Glomerular visceral epithelial cell (primary cell): Measurements from ENCODE around the gene GLUD2.
"Not testable (repeated sequence)": the region's sequence is repeated elsewhere in the genome, so short reads cannot be mapped to it uniquely, and the experiment has no call there.

Experiments used
- DNase-seq: peaks from one replicate; pipeline ENCODE4 v3.0.0-alpha.2; 2016; ENCODE audit errors: extremely low spot score

Gene GLUD2

DNA sequence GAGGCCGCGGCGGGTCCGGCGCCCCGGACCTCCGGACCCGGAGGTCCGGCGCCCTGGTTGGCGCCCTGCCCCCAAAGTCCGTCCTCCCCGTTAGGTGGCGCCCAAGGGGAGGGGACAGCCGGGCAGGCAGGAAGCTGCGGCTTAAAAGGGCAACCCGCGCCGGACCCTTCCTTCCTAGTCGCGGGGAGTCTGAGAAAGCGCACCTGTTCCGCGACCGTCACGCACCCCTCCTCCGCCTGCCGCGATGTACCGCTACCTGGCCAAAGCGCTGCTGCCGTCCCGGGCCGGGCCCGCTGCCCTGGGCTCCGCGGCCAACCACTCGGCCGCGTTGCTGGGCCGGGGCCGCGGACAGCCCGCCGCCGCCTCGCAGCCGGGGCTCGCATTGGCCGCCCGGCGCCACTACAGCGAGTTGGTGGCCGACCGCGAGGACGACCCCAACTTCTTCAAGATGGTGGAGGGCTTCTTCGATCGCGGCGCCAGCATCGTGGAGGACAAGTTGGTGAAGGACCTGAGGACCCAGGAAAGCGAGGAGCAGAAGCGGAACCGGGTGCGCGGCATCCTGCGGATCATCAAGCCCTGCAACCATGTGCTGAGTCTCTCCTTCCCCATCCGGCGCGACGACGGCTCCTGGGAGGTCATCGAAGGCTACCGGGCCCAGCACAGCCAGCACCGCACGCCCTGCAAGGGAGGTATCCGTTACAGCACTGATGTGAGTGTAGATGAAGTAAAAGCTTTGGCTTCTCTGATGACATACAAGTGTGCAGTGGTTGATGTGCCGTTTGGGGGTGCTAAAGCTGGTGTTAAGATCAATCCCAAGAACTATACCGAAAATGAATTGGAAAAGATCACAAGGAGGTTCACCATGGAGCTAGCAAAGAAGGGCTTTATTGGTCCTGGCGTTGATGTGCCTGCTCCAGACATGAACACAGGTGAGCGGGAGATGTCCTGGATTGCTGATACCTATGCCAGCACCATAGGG, at the start of gene GLUD2:
GLUD2 (plus strand) TSS at position 170 of the 979 bp plus-strand sequence; CDS start at position 245, 75 bp downstream.
- not testable (repeated sequence) for DNase-seq

DNA sequence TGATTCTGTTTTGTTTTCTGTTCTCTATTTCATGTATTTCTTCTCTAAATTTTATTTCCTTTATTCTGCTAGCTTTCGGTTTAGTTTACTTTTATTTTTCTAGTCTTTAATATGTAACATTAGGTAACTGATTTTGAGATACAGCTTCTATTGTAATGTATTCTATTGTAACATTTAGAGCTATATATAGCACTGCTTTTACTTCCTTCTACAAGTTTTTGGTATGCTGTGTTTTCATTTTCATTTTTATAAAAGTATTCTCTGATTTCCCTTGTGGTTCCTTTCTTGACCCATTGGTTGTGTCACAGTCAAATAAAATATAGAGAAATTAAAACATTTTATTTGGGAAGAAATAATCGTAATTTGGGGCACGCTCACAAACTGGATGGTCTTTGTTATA, 48.0 kb upstream of the GLUD2 start:
- DNase-seq = no peak

DNA sequence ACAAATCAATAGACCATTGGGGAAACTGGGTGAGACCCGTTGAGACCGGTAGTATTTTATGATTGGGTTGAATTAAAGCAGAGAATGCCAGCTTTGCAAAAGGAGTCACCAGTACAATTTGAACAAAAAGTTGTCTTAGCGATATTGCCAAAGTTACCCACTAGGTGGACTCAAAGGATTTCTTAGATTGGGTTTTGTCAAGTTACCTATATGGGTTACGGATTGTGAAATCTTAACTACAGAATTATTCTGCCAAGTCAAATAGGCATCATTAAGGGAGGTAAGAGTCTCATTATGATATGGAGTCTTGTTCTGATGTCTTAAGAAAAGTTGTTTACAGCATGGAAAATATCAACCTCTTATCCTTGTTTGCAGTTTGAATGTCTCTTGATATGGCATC, 46.8 kb upstream of the GLUD2 start:
- peak; percentile 0 for DNase-seq

DNA sequence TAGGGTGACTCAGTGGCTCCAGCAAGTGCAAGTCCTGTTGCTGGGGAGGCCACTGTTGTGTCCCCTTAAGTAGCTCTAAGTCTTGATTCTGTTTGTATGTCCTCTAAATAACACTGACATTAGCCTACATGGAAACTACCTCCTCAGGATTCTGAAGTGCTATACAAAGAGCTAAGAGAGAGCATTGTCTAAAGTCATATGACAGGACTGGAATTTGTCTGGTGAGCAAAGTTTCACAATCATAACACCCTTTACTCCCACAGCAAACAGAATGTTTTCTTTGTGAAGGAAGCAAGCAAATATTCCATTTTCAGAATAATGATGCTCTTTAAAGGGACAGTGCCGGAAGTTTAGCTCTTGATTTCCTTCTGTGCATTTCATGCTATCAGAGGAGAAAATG, 38.5 kb upstream of the GLUD2 start:
- no peak for DNase-seq

DNA sequence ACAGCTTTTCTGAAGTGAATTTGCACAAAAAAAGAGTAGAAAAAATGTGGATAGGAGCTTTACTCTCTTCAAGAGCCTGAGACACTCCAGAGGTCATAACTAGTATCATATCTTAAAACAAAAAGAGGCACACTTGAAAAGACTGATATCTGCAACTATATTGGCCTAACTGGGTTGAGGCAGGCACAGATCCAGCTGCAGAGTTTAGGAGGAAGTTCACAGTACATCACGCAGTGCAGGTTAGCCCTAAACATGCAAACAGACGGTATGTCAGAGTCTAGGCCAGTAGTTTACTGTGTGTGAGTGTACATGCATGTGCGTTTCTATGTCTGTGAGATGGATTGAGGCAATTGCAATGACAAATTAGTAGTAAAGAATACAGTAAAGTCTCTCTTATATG, 37.6 kb upstream of the GLUD2 start:
- DNase-seq = no peak

DNA sequence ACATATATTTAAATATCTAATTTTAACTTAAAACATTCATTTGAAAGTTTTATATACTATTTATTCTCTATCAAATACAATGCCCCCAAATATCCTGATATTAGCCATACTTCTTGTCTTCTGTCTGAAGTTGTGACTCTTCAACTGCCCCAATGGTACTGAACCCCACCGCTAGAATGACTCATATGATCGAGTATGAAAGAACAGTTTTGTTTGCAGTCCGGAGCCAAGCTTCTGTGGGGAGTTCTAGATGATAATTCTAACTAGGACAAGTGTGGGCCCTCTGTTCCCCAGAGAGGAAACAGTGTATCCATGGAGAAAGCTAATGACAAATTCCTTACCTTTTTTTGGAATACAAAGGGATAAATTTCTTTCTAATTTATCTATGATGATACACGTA, 37.2 kb upstream of the GLUD2 start:
- no peak for DNase-seq

DNA sequence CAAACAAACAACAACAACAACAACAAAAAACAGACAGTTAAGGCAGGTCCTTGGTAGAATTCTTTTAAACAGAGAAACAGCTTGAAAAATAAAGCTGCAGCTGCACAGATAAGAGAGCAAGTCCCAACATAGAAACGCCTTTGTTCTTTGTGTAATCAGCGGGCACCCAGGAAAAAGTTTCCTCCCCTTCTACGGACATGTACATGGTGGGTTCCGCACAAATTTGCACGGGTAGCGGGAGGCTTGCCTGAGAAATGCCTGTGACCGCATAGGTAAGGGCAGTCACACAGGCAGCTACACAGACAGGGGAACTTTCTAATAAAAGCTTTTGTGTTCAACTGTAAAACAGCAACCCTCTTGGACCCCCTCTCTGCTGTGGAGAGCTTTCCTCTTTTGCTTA, 36.2 kb upstream of the GLUD2 start:
- no peak for DNase-seq

DNA sequence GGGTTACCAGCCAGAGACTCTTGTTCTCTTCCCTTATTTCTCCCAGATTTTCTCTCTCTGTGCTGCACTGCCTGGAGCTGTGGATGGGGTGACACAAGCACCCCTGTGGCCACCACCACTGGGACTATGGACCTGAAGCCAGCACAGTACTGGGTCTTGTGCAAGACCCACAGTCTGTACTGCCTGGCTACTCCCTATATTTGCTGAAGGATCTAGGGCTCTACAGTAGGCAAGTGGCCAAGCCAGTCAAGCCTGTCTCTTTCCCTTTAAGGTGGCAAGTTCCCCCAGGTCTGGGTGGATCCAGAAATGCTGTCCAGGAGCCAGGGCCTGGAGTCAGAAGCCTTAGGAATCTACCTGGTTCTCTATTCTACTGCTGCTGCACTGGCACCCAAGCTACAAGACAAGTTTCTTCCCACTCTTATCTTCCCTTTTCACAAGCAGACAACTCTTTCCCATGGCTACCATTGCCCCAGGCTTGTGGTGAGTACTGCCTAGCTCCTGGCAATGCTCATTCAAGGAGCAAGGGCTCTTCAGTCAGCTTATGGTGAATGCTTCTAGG, 33.4 kb upstream of the GLUD2 start:
- DNase-seq = no peak

DNA sequence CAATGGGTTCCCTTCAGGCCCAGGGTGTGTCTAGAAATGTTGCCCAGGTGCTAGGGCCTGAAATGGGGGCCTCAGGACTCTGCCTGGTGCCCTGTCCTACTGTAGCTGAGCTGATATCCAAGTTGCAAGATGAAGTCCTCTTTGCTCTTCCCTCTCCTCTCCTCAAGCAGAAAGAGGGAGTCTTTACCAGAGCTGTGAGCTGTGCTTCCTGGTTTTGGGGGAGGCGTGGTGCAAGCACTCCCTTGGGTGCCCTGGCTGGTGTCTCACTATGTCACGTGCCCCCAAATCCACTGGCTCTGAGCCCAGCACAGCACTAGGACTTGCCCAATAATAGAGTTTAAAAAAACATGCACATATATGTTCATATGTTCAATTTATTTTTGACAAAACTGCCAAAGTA, 32.6 kb upstream of the GLUD2 start:
- no peak for DNase-seq

DNA sequence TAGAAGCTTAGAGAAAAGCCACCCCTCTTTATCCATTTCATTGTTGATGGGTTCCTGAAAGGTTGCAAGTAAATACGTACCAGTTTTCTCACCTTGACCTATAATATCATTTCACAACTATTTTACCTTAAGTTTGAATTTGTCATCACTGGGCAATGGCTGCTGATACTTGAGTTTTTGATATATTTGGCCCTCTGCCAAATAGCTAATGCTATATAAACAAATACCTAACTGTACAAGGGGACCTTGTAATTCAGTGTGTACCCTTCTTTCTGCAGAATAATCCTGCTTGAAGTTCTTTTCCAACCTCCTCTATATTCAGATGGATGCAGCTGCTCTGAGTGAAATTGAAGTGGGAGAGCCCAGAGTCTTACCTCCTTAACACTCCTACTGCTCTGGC, 19.0 kb upstream of the GLUD2 start:
- no peak for DNase-seq

DNA sequence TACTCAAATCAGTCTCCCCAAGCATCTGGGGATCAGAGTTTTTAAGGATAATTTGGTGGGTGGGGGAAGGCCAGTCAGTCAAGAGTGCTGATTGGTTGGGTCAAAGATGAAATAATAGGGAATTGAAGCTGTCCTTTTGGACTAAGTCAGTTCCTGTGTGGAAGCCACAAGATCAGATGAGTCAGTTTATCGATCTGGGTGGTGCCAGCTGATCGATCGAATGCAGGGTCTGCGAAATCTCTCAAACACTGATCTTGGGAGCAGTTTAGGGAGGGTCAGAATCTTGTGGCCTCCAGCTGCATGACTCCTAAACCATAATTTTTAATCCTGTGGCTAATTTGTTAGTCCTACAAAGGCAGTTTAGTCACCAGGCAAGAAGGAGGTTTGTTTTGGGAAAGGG, 17.3 kb upstream of the GLUD2 start:
- no peak for DNase-seq

DNA sequence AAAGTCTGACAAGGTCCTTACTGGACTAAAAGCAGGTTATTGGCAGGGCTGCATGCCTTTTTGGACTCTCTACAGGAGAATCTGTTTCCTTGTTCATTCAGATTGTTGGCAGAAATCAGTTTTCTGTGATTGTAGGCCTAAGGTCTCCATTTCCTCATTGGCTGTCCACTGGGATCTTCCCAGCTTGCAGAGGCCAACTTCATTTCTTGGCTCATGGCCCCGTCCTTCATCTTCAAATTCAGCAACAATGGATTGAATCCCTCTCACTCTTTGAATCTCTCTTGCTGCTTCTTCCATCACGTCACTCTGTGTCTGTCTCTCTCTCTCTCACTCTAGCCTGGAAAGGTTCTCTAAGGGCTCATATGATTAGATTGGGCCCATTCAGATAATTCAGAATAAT, 14.9 kb upstream of the GLUD2 start:
- no peak for DNase-seq

DNA sequence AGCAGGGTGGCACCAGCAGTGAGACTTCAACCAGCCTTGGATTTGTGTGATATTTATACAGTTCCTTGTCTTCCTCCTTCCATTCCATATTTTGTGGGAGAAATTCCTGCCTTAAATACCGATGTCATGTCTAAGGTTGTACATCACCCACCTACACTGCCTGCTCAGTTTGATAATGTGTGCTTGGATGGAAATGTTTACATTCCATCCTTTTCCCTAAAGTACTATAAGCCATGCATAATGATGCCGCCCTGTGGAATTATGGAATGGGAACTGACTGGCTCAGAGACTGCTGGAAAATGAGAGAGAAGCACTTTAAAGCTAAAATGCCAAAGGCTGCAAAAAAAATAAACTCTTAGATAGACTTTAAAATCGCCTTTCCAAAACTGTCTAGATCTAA, 11.3 kb upstream of the GLUD2 start:
- no peak for DNase-seq

DNA sequence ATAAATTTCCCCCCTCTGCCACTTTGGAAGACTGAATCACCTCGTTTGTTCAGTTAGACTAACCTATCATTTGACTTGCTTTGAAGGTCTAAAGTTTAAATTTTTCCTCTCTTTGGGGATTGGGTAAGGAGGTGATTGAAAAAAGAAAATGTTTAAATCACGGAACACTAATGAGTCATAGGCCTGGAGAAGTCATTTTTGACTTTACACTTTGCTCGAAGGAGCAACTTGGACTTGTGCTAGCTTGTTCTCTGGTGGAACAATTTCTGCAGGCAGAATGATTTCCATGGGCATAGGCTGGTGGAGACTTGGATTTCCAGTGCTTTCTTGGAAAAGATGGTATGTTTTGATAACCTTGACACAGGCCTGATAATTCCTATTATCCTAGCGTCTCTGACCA, 10.5 kb upstream of the GLUD2 start:
- no peak for DNase-seq

DNA sequence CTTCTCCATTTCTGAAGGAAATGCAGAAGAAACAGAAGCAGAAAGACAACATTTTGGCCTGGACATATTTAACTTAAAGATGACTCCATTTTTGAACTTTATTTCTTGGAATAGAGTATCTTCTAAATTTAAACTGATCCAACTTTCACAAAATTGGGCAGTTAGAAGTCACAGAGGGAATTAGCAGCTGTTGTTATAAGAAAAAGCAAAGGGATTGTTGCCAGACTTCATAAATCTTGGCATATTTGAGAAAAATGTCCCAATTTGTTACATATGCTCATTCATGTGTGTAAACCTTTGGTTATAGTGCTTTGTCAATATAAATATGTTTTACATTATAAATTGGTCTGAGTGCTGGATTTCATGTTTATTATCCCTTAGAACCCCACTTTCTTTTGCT, 3.4 kb downstream of the GLUD2 start:
- DNase-seq = no peak

DNA sequence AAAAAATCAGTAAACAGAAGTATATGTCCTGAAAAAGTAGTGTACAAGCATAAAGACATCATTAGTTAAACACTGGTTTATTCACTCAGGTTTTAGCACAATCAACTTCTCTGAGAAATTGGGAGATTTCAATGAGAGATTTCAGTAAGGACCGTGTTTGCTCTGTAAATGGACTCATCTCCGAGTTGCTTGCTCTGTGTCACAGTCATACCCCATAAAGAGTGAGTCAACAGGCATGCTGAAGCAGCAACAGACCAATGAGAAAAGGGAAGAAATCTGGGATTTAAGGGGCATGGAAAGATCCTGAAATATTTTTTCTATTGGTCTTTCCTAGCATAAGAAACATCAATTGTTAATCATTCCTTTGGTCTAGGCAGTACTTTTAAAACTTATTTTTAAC, 4.7 kb downstream of the GLUD2 start:
- DNase-seq = no peak

DNA sequence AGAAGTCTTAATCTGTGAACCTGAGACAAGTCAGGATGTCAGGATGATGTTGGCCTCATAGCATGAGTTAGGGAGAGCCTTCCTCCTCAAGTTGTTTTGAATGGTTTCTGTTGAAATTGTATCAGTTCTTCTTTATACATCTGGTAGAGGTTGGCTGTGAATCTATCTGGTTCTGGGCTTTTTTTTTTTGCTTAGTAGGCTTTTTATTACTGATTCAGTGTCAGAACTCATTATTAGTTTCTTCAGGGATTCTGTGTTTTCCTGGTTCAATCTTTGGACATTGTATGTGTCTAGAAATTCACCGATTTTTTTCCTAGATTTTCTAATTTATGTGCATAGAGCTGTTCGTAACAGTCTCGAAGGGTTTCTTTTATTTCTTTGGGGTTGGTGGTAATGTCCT, 14.9 kb downstream of the GLUD2 start:
- no peak for DNase-seq

DNA sequence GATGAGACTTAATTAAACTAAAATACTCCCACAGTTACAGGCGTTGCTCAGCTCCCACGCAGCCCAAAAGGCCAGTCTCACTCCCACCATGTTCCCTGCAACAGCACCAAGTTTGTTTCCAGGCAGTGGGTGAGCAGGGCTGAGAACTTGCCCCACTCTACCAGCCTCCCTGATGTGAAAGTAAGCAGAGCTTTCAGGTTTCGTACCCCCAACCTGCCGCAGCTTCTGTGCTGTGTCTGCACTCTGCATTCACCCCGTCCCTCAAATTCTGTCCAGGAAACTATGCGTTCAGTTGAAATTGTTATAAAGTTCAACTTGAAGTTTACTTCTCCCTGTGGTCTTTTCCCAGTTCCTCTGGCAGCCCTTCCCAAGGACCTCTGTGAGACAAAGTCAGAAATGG, 17.2 kb downstream of the GLUD2 start:
- no peak for DNase-seq

DNA sequence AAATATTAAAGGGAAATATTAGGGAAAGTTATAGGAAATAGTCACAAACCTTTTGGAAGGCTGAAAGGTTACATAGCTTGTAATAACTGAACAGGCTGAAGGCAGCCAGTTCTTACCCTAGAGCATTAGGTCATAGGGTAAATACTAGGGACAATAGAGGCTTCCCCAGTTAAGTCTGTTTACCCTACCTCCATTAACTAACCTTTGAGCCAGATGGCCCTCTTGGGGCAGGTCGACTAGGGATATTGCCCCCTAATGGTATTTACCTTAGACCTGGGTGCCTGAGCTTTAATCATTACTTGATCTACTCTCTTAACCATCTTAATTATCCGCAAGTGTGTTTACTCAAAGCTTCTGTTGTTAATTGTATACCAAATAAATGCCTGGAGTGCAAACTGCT, 36.8 kb downstream of the GLUD2 start:
- DNase-seq = not testable (repeated sequence)

DNA sequence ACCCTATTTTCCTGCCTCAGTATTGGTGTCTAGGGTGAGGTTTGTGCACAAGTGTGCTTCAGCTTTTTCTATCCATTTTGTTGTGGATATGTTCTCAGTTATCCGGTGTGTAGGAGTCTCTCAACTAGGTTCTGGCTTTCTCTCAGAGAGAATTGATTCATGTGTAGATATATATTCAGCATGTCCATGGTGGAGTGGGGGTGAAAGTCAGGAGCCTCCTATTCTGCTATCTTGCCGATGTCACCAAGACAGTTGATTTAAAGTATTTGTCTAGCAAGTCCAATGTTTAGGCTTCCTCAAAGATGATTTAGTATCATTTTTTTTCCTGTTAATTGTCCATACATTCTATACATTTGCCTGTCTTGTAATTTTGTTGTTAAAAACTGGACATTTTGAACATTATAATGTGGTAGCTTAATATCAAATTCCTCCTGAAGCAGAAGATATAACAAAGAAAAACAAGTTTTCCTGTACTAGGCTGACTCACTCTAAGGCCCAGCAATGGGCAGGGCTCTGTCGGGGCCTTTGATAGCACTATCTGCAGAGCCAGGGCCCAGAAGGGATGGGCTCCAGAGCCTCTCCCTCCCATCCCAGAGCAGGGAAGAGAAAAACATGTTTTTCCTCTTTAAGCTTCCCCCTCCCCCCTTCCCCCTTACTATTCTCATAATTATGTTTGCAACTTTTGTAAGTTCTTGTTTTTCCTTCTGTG, 37.6 kb downstream of the GLUD2 start:
- DNase-seq = no peak

DNA sequence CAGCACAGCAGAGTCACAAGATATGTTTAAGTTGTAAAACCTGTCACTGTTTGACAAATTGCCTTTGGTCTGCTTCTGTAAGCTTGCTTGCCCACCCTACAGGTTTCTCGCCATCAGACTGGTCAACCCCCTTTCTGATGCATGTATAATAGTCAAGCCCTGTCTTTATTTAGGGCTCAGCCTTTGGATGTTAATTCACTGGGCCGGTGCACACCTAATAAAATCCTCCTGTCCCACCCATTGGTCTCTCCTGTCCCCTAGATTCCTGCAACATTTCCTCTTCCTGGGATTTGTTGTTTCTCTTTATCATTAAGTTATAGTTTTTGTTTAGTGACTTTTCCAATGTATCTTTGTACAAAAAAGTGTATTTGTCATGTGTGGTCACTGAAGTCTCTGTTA, 38.2 kb downstream of the GLUD2 start:
- DNase-seq = no peak

DNA sequence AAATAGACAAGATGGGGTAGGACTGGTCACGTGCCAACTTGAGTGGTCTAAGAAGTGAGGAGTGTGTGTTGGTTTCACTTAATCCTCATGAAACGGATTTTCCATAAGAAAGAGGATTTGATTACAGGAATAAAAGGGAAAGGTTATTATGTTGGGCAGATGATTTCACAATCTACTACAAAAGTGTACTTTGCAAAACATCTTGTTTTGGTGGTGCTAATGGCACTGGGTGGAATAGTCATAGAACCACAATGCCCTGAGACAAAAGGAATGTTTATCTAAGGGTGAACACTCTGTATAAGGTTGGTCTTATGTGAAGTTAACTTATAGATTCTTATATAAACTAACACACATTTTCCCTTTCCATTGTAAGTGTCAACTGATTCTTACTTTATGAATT, 45.6 kb downstream of the GLUD2 start:
- DNase-seq = no peak
